ENCODE measurements around the gene AAMP.
A peak's percentile ranks its signal among the peaks of the same experiment; 100 is the strongest.
"Not testable (repeated sequence)": the region's sequence is repeated elsewhere in the genome, so short reads cannot be mapped to it uniquely, and the experiment has no call there.

Gene AAMP

GRCh38 chr2:218274586-218274985 lies 4.6 kb upstream of the AAMP start:
- no peaks in the 10 kb centered on the region for H3K27me3 ChIP-seq (ENCODE audit: insufficient read depth, low read length)
- peaks cover 5 to 8% of the 10 kb centered on the region in 2 experiments for H3K4me1 ChIP-seq (ENCODE audit: control insufficient read depth in 1 of 2, insufficient read depth in 2 of 2, low read length in 2 of 2)
- H4K91ac ChIP-seq (ENCODE audit: low read depth, low read length), result no peak overlapping the region
- H4K8ac ChIP-seq (ENCODE audit: low read depth, low read length), result no peak overlapping the region
- no peak overlapping the region for H3K9ac ChIP-seq (ENCODE audit: low read length)
- no peak overlapping the region for H4K12ac ChIP-seq (ENCODE audit: low read depth, low read length)
- H3K14ac ChIP-seq (ENCODE audit: low read length), result no peak overlapping the region
- no peak overlapping the region for H2AFZ ChIP-seq (ENCODE audit: insufficient read depth, low read length, poor library complexity)
- H3K9me3 ChIP-seq (ENCODE audit: insufficient read depth, low read depth, low read length), result no peaks in the 10 kb centered on the region
- H2BK12ac ChIP-seq (ENCODE audit: low read length), result no peak overlapping the region
- no peak overlapping the region for H2BK5ac ChIP-seq (ENCODE audit: low read depth, low read length, poor library complexity)
- H3K27ac ChIP-seq (ENCODE audit: low read depth, low read length), result no peak overlapping the region
- no peak overlapping the region for H2BK120ac ChIP-seq (ENCODE audit: insufficient read depth, low read length, poor library complexity)
- WGBS (ENCODE audit: extremely low coverage, insufficient coverage, insufficient read length), result no CpG with 5 or more reads among the region's 4 CpGs
- H3K23ac ChIP-seq (ENCODE audit: low read length), result no peak overlapping the region
- H2AK5ac ChIP-seq (ENCODE audit: low read length), result no peak overlapping the region
- no peak overlapping the region for H3K4ac ChIP-seq (ENCODE audit: low read depth, low read length)
- DNase-seq, result no peak
- H3K79me1 ChIP-seq (ENCODE audit: low read length), result peaks cover 6% of the 10 kb centered on the region
- no peak overlapping the region for H3K18ac ChIP-seq (ENCODE audit: low read length)
- H3K4me2 ChIP-seq (ENCODE audit: low read length), result no peak overlapping the region
- peaks cover 4% of the 10 kb centered on the region for H3K79me2 ChIP-seq (ENCODE audit: control insufficient read depth, insufficient read depth, low read length, poor library complexity)
- peaks cover 56 to 62% of the 10 kb centered on the region in 2 experiments for H3K36me3 ChIP-seq (ENCODE audit: control insufficient read depth in 1 of 2, insufficient read depth in 2 of 2, low read length in 2 of 2)
- H3K4me3 ChIP-seq (ENCODE audit: low read depth, low read length), result no peak overlapping the region

GRCh38 chr2:218273908-218274249 lies 3.9 kb upstream of the AAMP start:
- Histone ChIP-seq H3K14ac (ENCODE audit: low read length) (no peak overlapping the region), H2BK120ac (ENCODE audit: insufficient read depth, low read length, poor library complexity) (no peak overlapping the region), H4K91ac (ENCODE audit: low read depth, low read length) (no peak overlapping the region), H4K8ac (ENCODE audit: low read depth, low read length) (no peak overlapping the region), H2BK12ac (ENCODE audit: low read length) (no peak overlapping the region), H3K27me3 (ENCODE audit: insufficient read depth, low read length) (no peaks in the 10 kb centered on the region), H3K9ac (ENCODE audit: low read length) (no peak overlapping the region), H3K4ac (ENCODE audit: low read depth, low read length) (no peak overlapping the region), H3K27ac (ENCODE audit: low read depth, low read length) (no peak overlapping the region), H3K4me1 (ENCODE audit: control insufficient read depth in 1 of 2, insufficient read depth in 2 of 2, low read length in 2 of 2) (peaks cover 5 to 12% of the 10 kb centered on the region in 2 experiments), H3K18ac (ENCODE audit: low read length) (no peak overlapping the region), H3K4me3 (ENCODE audit: low read depth, low read length) (no peak overlapping the region), H3K79me2 (ENCODE audit: control insufficient read depth, insufficient read depth, low read length, poor library complexity) (peaks cover 9% of the 10 kb centered on the region), H2BK5ac (ENCODE audit: low read depth, low read length, poor library complexity) (no peak overlapping the region), H2AFZ (ENCODE audit: insufficient read depth, low read length, poor library complexity) (no peak overlapping the region), H3K9me3 (ENCODE audit: insufficient read depth, low read depth, low read length) (no peaks in the 10 kb centered on the region), H3K36me3 (ENCODE audit: control insufficient read depth in 1 of 2, insufficient read depth in 2 of 2, low read length in 2 of 2) (peaks cover 49 to 54% of the 10 kb centered on the region in 2 experiments), H3K4me2 (ENCODE audit: low read length) (no peak overlapping the region), H2AK5ac (ENCODE audit: low read length) (no peak overlapping the region), H3K79me1 (ENCODE audit: low read length) (peaks cover 6% of the 10 kb centered on the region), H4K12ac (ENCODE audit: low read depth, low read length) (no peak overlapping the region), H3K23ac (ENCODE audit: low read length) (no peak overlapping the region)
- no peak for DNase-seq
- no CpG with 5 or more reads among the region's 2 CpGs for WGBS (ENCODE audit: extremely low coverage, insufficient coverage, insufficient read length)

GRCh38 chr2:218273214-218273907 lies 3.4 kb upstream of the AAMP start:
- H3K14ac ChIP-seq (ENCODE audit: low read length); DNase-seq; H3K4me2 ChIP-seq (ENCODE audit: low read length); H4K12ac ChIP-seq (ENCODE audit: low read depth, low read length); H2BK5ac ChIP-seq (ENCODE audit: low read depth, low read length, poor library complexity); H2BK120ac ChIP-seq (ENCODE audit: insufficient read depth, low read length, poor library complexity); H3K27ac ChIP-seq (ENCODE audit: low read depth, low read length); H3K9ac ChIP-seq (ENCODE audit: low read length); H4K8ac ChIP-seq (ENCODE audit: low read depth, low read length); H3K18ac ChIP-seq (ENCODE audit: low read length); H3K79me1 ChIP-seq (ENCODE audit: low read length); H3K79me2 ChIP-seq (ENCODE audit: control insufficient read depth, insufficient read depth, low read length, poor library complexity); H3K23ac ChIP-seq (ENCODE audit: low read length); H2BK12ac ChIP-seq (ENCODE audit: low read length); H3K4me3 ChIP-seq (ENCODE audit: low read depth, low read length); H2AK5ac ChIP-seq (ENCODE audit: low read length); H4K91ac ChIP-seq (ENCODE audit: low read depth, low read length); H3K4ac ChIP-seq (ENCODE audit: low read depth, low read length); H2AFZ ChIP-seq (ENCODE audit: insufficient read depth, low read length, poor library complexity); H3K27me3 ChIP-seq (ENCODE audit: insufficient read depth, low read length); H3K9me3 ChIP-seq (ENCODE audit: insufficient read depth, low read depth, low read length): not testable (repeated sequence)
- peaks cover 5 to 12% of the 10 kb centered on the region in 2 experiments for H3K4me1 ChIP-seq (ENCODE audit: control insufficient read depth in 1 of 2, insufficient read depth in 2 of 2, low read length in 2 of 2)
- no CpG with 5 or more reads among the region's 8 CpGs for WGBS (ENCODE audit: extremely low coverage, insufficient coverage, insufficient read length)
- peaks cover 44 to 49% of the 10 kb centered on the region in 2 experiments for H3K36me3 ChIP-seq (ENCODE audit: control insufficient read depth in 1 of 2, insufficient read depth in 2 of 2, low read length in 2 of 2)

- Histone ChIP-seq H3K79me2 (ENCODE audit: control insufficient read depth, insufficient read depth, low read length, poor library complexity) (peaks cover 9% of the 10 kb centered on the region), H2AK5ac (ENCODE audit: low read length) (no peak overlapping the region), H3K4me1 (ENCODE audit: control insufficient read depth in 1 of 2, insufficient read depth in 2 of 2, low read length in 2 of 2) (peaks cover 5 to 12% of the 10 kb centered on the region in 2 experiments), H4K91ac (ENCODE audit: low read depth, low read length) (no peak overlapping the region), H3K27ac (ENCODE audit: low read depth, low read length) (no peak overlapping the region), H3K9me3 (ENCODE audit: insufficient read depth, low read depth, low read length) (no peaks in the 10 kb centered on the region), H2BK12ac (ENCODE audit: low read length) (no peak overlapping the region), H3K36me3 (ENCODE audit: control insufficient read depth in 1 of 2, insufficient read depth in 2 of 2, low read length in 2 of 2) (peaks cover 40 to 43% of the 10 kb centered on the region in 2 experiments), H3K4me3 (ENCODE audit: low read depth, low read length) (no peak overlapping the region), H2BK5ac (ENCODE audit: low read depth, low read length, poor library complexity) (no peak overlapping the region), H3K14ac (ENCODE audit: low read length) (no peak overlapping the region), H3K23ac (ENCODE audit: low read length) (no peak overlapping the region), H4K12ac (ENCODE audit: low read depth, low read length) (peak overlapping the region; percentile 46), H2AFZ (ENCODE audit: insufficient read depth, low read length, poor library complexity) (no peak overlapping the region), H3K79me1 (ENCODE audit: low read length) (peaks cover 6% of the 10 kb centered on the region), H3K4me2 (ENCODE audit: low read length) (no peak overlapping the region), H3K9ac (ENCODE audit: low read length) (no peak overlapping the region), H2BK120ac (ENCODE audit: insufficient read depth, low read length, poor library complexity) (no peak overlapping the region), H3K4ac (ENCODE audit: low read depth, low read length) (no peak overlapping the region), H3K18ac (ENCODE audit: low read length) (no peak overlapping the region), H4K8ac (ENCODE audit: low read depth, low read length) (no peak overlapping the region), H3K27me3 (ENCODE audit: insufficient read depth, low read length) (no peaks in the 10 kb centered on the region)
- no CpG with 5 or more reads among the region's 18 CpGs for WGBS (ENCODE audit: extremely low coverage, insufficient coverage, insufficient read length)
- peak; percentile 85 to 95 for DNase-seq
Observed at GRCh38 chr2:218272531-218273212, 2.7 kb upstream of the AAMP start.

Measured in trophoblast cell (in vitro differentiated cells and primary cell).